OCI-LY3 (cell line): ENCODE measurements around the gene SLC25A18.

Experiments
- EZH2phosphoT487 ChIP-seq: fragments of 200-600 bp; shearing (Covaris generic); IDR thresholded peaks from 2 replicates; pipeline ENCODE4 v1.6.1; 2018; ENCODE audit warnings: antibody characterized with exemption, mixed run types, low read depth
- TF ChIP-seq, protein P1 (sequence below): fragments of 200-600, 300-600 bp; sonication (generic); IDR thresholded peaks from 2 replicates; pipeline ENCODE4 v1.5.1; 2014; ENCODE audit warnings: antibody characterized with exemption, low read length, low read depth

DNA sequence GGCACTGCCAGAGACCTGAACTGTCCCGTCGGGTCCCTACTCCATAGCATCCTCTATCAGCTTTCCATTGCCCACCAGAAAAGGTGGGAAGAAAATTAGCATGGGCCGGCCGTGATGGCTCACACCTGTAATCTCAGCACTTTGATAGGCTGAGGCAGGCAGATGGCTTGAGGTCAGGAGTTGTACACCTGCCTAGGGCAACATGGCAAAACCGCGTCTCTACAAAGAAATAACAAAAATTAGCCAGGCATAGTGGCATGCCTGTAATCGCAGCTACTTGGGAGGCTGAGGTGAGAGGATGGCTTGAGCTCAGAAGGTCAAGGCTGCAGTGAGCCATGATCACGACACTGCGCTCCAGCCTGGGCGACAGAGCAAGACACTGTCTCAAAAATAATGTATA is 3.5 kb downstream of the SLC25A18 start:
- TF ChIP-seq, protein P1, sequence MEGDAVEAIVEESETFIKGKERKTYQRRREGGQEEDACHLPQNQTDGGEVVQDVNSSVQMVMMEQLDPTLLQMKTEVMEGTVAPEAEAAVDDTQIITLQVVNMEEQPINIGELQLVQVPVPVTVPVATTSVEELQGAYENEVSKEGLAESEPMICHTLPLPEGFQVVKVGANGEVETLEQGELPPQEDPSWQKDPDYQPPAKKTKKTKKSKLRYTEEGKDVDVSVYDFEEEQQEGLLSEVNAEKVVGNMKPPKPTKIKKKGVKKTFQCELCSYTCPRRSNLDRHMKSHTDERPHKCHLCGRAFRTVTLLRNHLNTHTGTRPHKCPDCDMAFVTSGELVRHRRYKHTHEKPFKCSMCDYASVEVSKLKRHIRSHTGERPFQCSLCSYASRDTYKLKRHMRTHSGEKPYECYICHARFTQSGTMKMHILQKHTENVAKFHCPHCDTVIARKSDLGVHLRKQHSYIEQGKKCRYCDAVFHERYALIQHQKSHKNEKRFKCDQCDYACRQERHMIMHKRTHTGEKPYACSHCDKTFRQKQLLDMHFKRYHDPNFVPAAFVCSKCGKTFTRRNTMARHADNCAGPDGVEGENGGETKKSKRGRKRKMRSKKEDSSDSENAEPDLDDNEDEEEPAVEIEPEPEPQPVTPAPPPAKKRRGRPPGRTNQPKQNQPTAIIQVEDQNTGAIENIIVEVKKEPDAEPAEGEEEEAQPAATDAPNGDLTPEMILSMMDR, result no peak
- TF ChIP-seq EZH2phosphoT487, result no peak
